K562 (cell line): ENCODE measurements around the gene LUC7L. TPM values are rescaled to one million over a fixed set of nuclear protein-coding genes. Genes with fewer than 3 reads are reported as not detected.

Experiments
- GATAD2B ChIP-seq: fragments of 450-650 bp; IDR thresholded peaks from 2 replicates; pipeline ENCODE4 v1.6.1; 2017; ENCODE audit warnings: mild to moderate bottlenecking, borderline replicate concordance
- MBD2 ChIP-seq: sonication (generic); IDR thresholded peaks from 2 replicates; pipeline ENCODE4 v1.6.1; 2016; ENCODE audit warnings: low read depth, borderline replicate concordance
- NCOA6 ChIP-seq: fragments of 450-650 bp; IDR thresholded peaks from 2 replicates; pipeline ENCODE4 v1.6.1; 2017; ENCODE audit warnings: mild to moderate bottlenecking
- PHB2 ChIP-seq: fragments of 450-650 bp; IDR thresholded peaks from 2 replicates; pipeline ENCODE4 v1.6.1; 2017; ENCODE audit warnings: low read depth
- RB1 ChIP-seq: fragments of 450-650 bp; IDR thresholded peaks from 2 replicates; pipeline ENCODE4 v1.6.1; 2017; ENCODE audit warnings: low read depth, mild to moderate bottlenecking
- RBM15 ChIP-seq: fragments of 200-400 bp; formaldehyde crosslinking; IDR thresholded peaks from 2 replicates; pipeline ENCODE4 v1.6.1; 2018; ENCODE audit warnings: mild to moderate bottlenecking, low read length, moderate library complexity; ENCODE audit not compliant: insufficient read depth
- SMC3 ChIP-seq: conservative IDR thresholded peaks from 2 replicates; pipeline ENCODE4 v1.6.1; 2011; ENCODE audit warnings: low read depth, low read length, improper control_type of control experiment; ENCODE audit not compliant: insufficient read depth
- SP1 ChIP-seq: sonication (generic); formaldehyde crosslinking; IDR thresholded peaks from 2 replicates; pipeline ENCODE4 v1.8.1; 2022; ENCODE audit warnings: mild to moderate bottlenecking, missing genetic modification reagents
- SREBF2 ChIP-seq: sonication (generic); formaldehyde crosslinking; IDR thresholded peaks from 2 replicates; pipeline ENCODE4 v1.4.0; 2020; ENCODE audit warnings: mild to moderate bottlenecking, missing genetic modification reagents
- TEAD4 ChIP-seq, 2 experiments: sonication (generic) in 1 of 2; formaldehyde crosslinking in 1 of 2; IDR thresholded peaks; 2 replicates each; pipeline versions ENCODE4 v1.6.1 to v1.8.0; 2012 to 2022; ENCODE audit warnings: borderline replicate concordance in 1 of 2, inconsistent platforms in 1 of 2, low read length in 1 of 2, mild to moderate bottlenecking in 1 of 2, missing genetic modification reagents in 1 of 2
- ZFPM2 ChIP-seq: fragments of 250-450 bp; sonication (Bioruptor Pico); IDR thresholded peaks from 2 replicates; pipeline ENCODE4 v1.5.1; 2022; ENCODE audit warnings: mild to moderate bottlenecking
- ZNF232 ChIP-seq: sonication (generic); formaldehyde crosslinking; IDR thresholded peaks from 2 replicates; pipeline ENCODE4 v1.8.0; 2022; ENCODE audit warnings: mild to moderate bottlenecking, missing genetic modification reagents
- polyA plus RNA-seq, 8 experiments: library from polyadenylated mRNA; depleted of rRNA in 4 of 8; stranded (reverse) in 5 of 8; unstranded in 3 of 8; fragments of >200 nt; fragmentation: Nextera tagmentation in 2 of 8; fragmentation: Illumina TruSeq in 1 of 8; extraction: Ambion mirVana in 2 of 8; extraction: Trizol in 1 of 8; gene quantifications; 2 replicates each; pipeline versions ENCODE4 v1.2.1 to v1.2.3, GENCODE V29; 2011 to 2014; ENCODE audit warnings: inconsistent platforms in 1 of 8, missing spikeins in 1 of 8
- total RNA-seq, 7 experiments: library from RNA; depleted of rRNA in 6 of 7; stranded (reverse); fragments of >200 nt in 6 of 7; fragmentation: Illumina TruSeq in 2 of 7; extraction: Trizol in 2 of 7; gene quantifications; 2 replicates each; pipeline versions ENCODE4 v1.2.1 to v1.2.3, GENCODE V29; 2011 to 2021; ENCODE audit warnings: low replicate concordance in 1 of 7
- TF ChIP-seq, protein P1 (sequence below): fragments of 250-450 bp; sonication (Bioruptor Pico); IDR thresholded peaks from 2 replicates; pipeline ENCODE4 v1.8.0; 2021; ENCODE audit warnings: borderline replicate concordance, mild to moderate bottlenecking, moderate library complexity; ENCODE audit not compliant: poor library complexity, severe bottlenecking
- TF ChIP-seq, protein P2 (sequence below): fragments of 450-650 bp; formaldehyde crosslinking; conservative IDR thresholded peaks from 2 replicates; pipeline ENCODE4 v1.4.0; 2022; ENCODE audit warnings: mild to moderate bottlenecking, missing genetic modification characterization
- TF ChIP-seq, protein P3 (sequence below): IDR thresholded peaks from 2 replicates; pipeline ENCODE4 v1.6.1; 2016; ENCODE audit warnings: missing genetic modification characterization, missing compliant biosample characterization
- TF ChIP-seq, protein P4 (sequence below): sonication (generic); formaldehyde crosslinking; IDR thresholded peaks from 2 replicates; pipeline ENCODE4 v1.5.0; 2020; ENCODE audit warnings: missing genetic modification reagents

Gene LUC7L
- total and polyA plus RNA-seq, 9 of the 15 experiments (the other 6 are each of a cell fraction or from before 2014, with no cell fraction given): 1.7 to 93.3 (median 59.5) TPM

DNA sequence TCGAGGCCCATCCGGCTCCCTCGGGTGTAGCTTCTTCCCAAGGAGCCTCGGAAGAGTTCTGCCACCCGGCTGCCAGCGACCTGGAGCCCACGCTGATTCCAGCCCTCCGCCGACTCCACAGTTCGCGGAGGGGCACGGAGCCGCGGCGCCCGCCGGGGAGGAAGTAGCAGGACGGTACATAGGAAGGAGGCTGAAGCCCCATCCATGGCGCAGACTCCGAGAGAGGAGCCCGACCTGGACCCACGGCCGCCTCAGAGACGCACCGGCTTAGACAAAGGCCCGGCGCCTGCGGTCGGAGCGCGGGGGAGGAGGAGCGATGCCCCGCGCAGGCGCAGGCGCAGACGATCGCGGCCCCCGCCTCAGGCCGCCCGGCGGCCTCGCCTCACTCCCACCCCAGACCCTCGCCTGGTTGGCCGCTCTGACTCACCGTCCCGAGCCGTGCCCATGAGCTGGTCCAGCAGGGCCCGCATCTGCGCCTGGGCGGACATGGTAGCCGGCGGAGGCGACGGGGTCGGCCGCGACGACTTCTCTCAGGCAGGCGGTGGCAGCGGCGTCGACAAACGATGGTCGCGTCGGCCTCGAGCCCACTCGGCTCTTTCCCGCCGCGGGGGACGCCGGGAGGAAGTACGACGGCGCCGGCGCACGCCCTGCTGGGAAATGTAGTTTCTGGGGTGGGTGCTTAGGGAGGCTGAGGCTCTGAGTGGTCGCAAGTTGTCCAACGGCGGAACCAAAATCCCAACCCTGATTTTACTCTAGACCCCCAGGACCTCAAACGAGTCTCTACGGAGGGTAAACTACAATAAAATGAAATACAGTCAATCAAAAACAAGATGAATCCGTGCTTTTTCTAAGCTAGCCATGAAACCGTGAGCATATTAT is at the start of gene LUC7L (continued):
- TF ChIP-seq, protein P1, sequence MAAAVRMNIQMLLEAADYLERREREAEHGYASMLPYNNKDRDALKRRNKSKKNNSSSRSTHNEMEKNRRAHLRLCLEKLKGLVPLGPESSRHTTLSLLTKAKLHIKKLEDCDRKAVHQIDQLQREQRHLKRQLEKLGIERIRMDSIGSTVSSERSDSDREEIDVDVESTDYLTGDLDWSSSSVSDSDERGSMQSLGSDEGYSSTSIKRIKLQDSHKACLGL (CRISPR knock-in tag): no peak
- TF ChIP-seq NCOA6: no peak
- TF ChIP-seq TEAD4 (IDR thresholded peaks at IDR 0.05; ENCODE audit: low read length): peak; percentile 9; the same call in 1 of the 2 replicates
- no peak for TF ChIP-seq TEAD4 (CRISPR knock-in tag; IDR thresholded peaks at IDR 0.05; ENCODE audit: borderline replicate concordance)
- TF ChIP-seq, protein P2, sequence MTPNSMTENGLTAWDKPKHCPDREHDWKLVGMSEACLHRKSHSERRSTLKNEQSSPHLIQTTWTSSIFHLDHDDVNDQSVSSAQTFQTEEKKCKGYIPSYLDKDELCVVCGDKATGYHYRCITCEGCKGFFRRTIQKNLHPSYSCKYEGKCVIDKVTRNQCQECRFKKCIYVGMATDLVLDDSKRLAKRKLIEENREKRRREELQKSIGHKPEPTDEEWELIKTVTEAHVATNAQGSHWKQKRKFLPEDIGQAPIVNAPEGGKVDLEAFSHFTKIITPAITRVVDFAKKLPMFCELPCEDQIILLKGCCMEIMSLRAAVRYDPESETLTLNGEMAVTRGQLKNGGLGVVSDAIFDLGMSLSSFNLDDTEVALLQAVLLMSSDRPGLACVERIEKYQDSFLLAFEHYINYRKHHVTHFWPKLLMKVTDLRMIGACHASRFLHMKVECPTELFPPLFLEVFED (CRISPR knock-in tag): no peak
- peak; percentile 70 for TF ChIP-seq GATAD2B
- TF ChIP-seq ZFPM2: no peak
- TF ChIP-seq, protein P3, sequence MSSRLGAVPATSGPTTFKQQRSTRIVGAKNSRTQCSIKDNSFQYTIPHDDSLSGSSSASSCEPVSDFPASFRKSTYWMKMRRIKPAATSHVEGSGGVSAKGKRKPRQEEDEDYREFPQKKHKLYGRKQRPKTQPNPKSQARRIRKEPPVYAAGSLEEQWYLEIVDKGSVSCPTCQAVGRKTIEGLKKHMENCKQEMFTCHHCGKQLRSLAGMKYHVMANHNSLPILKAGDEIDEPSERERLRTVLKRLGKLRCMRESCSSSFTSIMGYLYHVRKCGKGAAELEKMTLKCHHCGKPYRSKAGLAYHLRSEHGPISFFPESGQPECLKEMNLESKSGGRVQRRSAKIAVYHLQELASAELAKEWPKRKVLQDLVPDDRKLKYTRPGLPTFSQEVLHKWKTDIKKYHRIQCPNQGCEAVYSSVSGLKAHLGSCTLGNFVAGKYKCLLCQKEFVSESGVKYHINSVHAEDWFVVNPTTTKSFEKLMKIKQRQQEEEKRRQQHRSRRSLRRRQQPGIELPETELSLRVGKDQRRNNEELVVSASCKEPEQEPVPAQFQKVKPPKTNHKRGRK: no peak
- TF ChIP-seq, protein P4, sequence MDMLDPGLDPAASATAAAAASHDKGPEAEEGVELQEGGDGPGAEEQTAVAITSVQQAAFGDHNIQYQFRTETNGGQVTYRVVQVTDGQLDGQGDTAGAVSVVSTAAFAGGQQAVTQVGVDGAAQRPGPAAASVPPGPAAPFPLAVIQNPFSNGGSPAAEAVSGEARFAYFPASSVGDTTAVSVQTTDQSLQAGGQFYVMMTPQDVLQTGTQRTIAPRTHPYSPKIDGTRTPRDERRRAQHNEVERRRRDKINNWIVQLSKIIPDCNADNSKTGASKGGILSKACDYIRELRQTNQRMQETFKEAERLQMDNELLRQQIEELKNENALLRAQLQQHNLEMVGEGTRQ (CRISPR knock-in tag): no peak
- peak; percentile 94 for TF ChIP-seq RB1
- no peak for TF ChIP-seq SMC3
- peak; percentile 83 for TF ChIP-seq SP1 (CRISPR knock-in tag)
- no peak for TF ChIP-seq RBM15
- TF ChIP-seq PHB2: no peak
- no peak for TF ChIP-seq SREBF2 (CRISPR knock-in tag)
- TF ChIP-seq ZNF232 (CRISPR knock-in tag): peak; percentile 31; the same call in 1 of the 2 replicates
- TF ChIP-seq MBD2: peak; percentile 87
